HuH-7 (cell line): ENCODE measurements around the gene LMBR1L.

ENCODE experiments used
- DNase-seq: peaks from one replicate; pipeline ENCODE4 v3.0.0; 2011; ENCODE audit warnings: low spot score

Gene LMBR1L

GRCh38 chr12:49121047-49121696 lies 10.5 kb upstream of the LMBR1L start:
- DNase-seq, result peak; percentile 75

GRCh38 chr12:49111206-49111605 lies 559 bp upstream of the LMBR1L start:
- DNase-seq, result no peak

GRCh38 chr12:49109641-49110463 lies 795 bp downstream of the LMBR1L start:
- no peak for DNase-seq

GRCh38 chr12:49108958-49109404 lies 1.7 kb downstream of the LMBR1L start:
- DNase-seq, result no peak

- no peak for DNase-seq
Observed at GRCh38 chr12:49105504-49106084, 5.1 kb downstream of the LMBR1L start.

- no peak for DNase-seq
Observed at GRCh38 chr12:49104822-49105221, 5.8 kb downstream of the LMBR1L start.

GRCh38 chr12:49100380-49100779 lies 10.3 kb downstream of the LMBR1L start:
- no peak for DNase-seq

- DNase-seq, result no peak
Observed at GRCh38 chr12:49098703-49099102, 11.9 kb downstream of the LMBR1L start.

GRCh38 chr12:49098035-49098451 lies 12.6 kb downstream of the LMBR1L start:
- peak; percentile 90 for DNase-seq

- no peak for DNase-seq
Observed at GRCh38 chr12:49097381-49097780, 13.3 kb downstream of the LMBR1L start.

GRCh38 chr12:49094975-49095365 lies 15.7 kb downstream of the LMBR1L start:
- DNase-seq, result no peak

- DNase-seq, result no peak
Observed at GRCh38 chr12:49094160-49094974, 16.3 kb downstream of the LMBR1L start, which contains the start of gene DHH. Gene DHH (minus strand): TSS chr12:49094801. CDS start chr12:49094512, 289 bp downstream.

GRCh38 chr12:49093792-49094159 lies 16.9 kb downstream of the LMBR1L start:
- DNase-seq, result no peak

GRCh38 chr12:49092816-49093406 lies 17.7 kb downstream of the LMBR1L start:
- DNase-seq, result no peak

GRCh38 chr12:49092086-49092815 lies 18.4 kb downstream of the LMBR1L start:
- DNase-seq, result peak; percentile 89

GRCh38 chr12:49091836-49092085 lies 18.9 kb downstream of the LMBR1L start:
- no peak for DNase-seq

GRCh38 chr12:49091056-49091835 lies 19.4 kb downstream of the LMBR1L start:
- no peak for DNase-seq

- no peak for DNase-seq
Observed at GRCh38 chr12:49089821-49090773, 20.6 kb downstream of the LMBR1L start.

- no peak for DNase-seq
Observed at GRCh38 chr12:49088932-49089330, 21.7 kb downstream of the LMBR1L start.
